GM21717 (cell line): ENCODE data around the gene MORN1.
"Not testable (repeated sequence)": the region's sequence is repeated elsewhere in the genome, so short reads cannot be mapped to it uniquely, and the experiment has no call there.

Experiments used
- ATAC-seq: cut with Tn5 transposase; IDR thresholded peaks from one replicate; pipeline ENCODE4 v1.9.1; 2021; ENCODE audit warnings: mild to moderate bottlenecking, moderate library complexity; ENCODE audit not compliant: unreplicated experiment

MORN1 gene

DNA sequence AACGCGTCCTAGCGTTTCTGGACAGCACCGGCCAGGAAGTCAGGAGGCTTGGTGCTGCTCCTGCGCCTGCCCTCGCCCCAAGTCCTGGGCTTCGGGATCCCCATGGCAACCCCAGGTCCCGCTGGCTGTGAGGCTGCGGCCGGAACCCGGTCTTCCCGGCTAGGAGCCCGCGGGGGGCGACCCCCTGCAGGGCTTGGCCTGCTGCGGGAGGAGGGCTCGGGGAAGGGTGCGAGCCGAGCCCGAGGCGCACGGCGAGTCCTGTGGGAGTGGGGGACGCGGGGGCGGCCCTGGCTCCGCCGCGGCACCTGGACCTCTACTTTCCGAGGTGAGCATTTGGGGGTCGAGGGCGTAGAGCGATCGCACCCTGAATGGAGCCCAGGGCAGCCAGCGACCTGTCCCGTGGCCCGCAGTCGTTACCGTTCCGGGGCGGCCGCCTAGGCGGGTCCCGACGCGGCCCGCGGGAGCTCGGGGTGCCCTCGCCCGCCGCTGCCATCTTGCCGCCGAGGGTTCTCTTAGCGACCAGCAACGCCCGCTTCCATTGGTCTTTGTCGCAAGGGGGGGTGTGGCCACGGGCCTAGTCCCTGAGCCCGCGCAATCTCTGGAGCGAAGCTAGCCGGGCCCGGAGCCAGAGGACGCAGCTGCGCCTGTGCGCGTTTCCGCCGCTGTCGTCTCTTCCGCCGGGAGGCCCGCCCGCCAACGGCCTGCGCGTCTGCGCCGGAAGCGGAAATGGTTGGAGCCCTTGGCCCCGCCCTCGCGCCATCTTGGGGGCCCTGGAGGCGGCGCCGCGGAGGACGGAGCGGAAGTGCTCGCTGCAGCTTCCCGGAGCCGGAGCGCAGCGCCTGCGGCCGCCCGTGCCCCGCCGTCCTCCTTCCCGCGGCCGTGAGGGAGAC, at the start of gene MORN1, which contains the start of gene RER1:
Gene MORN1, minus strand, starts transcription at position 514 of the 890 bp plus-strand sequence. Its CDS starts 21 bp downstream, at position 493.
Gene RER1, plus strand, starts transcription at position 801 of the 890 bp plus-strand sequence. CDS start 3,950 bp downstream, outside the sequence.
- peak; percentile 70 for ATAC-seq

DNA sequence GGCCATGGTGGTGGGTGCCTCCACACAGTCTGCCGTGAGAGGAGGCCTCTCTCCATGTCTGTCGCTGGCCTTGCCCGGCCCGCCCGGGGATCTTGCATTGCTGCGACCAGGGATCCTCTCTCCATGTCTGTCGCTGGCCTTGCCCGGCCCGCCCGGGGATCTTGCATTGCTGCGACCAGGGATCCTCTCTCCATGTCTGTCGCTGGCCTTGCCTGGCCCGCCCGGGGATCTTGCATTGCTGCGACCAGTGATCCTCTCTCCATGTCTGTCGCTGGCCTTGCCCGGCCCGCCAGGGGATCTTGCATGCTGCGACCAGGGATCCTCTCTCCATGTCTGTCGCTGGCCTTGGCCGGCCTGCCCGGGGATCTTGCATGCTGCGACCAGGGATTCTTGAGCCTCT, 49.0 kb upstream of the MORN1 start:
- ATAC-seq: not testable (repeated sequence)

DNA sequence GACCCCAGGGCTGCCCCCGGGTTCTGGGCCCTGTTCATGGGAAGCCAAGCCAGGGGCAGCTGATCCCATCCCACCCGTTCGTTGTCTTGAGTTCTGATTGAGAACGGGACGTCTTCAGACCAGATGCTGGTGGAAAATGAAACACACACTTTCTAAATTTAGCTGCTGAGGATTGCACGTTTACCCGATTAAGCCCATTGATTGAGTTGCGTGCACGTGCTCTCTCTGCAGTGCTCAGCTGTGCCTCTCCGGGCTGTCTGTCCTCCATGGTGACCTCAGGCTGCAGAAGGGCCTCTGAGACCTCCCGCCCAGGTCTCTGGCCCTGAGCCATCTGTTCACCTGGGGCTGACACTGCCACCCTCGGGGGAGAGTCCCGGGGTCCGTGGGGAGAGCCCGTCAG, 48.0 kb upstream of the MORN1 start:
- no peak for ATAC-seq

DNA sequence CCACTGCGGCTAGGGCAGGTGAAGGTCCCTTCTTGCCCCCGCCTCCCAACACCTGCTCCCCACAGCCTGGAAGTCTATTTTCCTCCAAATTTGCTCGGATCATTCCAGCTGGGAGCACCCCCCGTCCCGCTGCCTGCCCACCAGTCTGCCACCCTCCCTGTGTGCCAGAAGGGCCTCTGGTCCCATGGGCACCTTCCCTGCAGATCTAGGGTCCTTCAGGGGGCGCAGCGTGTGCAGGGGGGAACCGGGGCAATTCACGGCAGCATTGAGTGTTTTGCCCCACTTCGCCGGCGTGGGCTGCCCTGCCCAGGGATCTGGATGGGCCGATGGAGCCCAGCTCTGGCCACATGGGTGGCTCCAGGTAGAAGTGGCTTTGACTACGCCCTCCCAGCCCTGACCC, 47.3 kb upstream of the MORN1 start:
- ATAC-seq: no peak

DNA sequence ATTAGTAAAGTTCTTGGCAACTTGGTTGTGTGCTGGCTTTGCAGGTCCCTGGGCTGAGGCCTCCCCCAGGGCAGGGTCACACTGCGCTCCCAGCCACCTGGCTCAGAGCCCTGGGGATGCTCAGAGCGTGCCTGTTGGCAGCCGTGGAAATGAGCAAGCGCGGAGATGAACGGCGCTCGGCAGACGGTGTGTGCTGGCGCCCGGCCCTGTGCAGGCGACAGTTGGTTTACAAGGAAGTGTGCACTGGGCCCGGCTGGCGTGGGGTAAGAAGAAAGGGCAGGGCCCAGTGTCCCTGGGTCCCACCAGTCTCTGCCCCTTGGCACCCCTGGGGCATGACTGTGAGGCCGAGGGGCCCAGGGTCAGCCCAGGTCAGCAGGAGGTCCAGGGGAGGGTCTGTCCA, 46.7 kb upstream of the MORN1 start:
- ATAC-seq: no peak

DNA sequence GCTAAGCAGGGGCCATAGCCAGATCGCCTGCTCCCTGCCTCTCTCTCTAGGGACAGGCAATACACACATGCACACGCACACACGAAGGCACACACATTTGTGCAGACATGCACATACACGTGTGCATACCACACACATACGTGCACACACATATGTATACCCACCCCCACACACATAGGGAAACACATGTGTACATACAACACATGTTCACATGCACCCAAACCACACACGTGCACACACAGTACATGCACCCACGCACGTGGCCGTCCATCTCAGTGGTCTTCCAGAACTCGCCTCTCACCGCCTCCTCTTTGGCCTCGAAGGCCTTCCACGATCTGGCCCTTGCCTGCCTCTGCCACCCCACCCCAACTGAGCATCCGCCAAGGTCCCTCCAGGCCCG, 46.3 kb upstream of the MORN1 start:
- no peak for ATAC-seq

DNA sequence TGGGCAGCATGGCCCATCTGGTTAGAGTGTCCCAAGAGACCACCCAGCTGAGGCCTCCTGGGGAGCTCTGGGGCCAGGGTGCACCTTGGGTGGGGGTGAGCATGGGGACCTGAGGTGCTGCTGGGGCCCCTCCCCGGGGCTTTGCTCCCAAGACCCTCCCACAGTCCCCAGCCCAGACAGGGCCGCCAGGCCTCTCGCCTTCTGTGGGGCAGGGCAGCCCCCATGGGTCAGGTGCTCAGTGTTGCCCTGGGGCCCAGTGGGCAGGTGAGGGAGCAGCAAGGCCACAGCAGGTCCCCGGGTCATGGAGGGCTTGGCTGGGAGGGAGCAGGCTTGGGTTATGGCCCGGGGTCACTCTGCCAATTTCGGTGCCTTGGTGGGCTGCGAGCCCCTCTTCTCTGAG, 45.5 kb upstream of the MORN1 start:
- ATAC-seq: no peak

DNA sequence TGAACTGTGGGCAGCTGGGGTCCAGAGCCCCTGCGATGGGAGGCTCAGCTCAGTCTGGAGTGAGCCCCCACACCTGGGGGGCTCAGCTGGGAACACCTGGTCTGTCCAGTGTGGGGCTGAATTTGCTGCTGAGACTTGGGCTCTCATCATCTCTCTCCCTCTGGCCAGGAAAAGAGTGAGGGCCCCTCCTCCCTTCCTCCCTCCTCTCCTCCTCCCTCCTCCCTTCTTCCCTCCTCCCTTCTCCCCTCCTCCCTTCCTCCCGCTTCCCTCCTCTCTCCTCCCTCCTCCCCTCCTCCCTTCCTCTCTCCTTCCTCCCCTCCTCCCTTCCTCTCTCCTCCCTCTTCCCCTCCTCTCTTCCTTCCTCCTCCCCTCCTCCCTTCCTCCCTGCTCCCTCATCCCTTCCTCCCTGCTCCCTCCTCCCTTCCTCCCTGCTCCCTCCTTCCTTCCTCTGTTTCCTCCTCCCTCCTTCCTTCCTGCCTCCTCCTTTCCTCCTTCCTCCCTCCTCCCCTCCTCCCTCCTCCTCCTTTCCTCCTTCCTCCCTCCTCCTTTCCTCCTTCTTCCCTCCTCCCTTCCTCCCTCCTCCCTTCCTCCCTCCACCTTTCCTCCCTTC, 44.5 kb upstream of the MORN1 start:
- ATAC-seq: no peak

DNA sequence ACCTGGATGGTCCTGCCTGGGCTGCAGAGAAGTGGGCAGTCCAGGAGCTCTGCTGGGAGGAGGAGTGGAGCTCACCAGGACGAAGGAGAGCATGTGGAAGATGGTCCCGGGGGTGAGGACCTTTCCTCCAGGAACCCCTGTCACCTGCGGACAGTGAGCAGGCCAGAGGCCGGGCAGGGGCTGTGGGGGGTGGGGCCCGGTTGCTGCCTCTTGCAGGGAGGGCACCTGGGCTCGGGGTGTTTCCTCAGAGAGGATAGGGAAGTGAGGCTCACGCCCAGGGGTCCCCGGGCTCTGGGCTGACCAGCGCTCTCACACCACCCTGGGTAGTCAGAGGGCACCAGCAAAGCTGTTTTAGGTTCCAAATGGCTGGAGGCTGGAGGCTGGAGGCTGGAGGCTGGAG, 43.7 kb upstream of the MORN1 start:
- ATAC-seq: no peak

DNA sequence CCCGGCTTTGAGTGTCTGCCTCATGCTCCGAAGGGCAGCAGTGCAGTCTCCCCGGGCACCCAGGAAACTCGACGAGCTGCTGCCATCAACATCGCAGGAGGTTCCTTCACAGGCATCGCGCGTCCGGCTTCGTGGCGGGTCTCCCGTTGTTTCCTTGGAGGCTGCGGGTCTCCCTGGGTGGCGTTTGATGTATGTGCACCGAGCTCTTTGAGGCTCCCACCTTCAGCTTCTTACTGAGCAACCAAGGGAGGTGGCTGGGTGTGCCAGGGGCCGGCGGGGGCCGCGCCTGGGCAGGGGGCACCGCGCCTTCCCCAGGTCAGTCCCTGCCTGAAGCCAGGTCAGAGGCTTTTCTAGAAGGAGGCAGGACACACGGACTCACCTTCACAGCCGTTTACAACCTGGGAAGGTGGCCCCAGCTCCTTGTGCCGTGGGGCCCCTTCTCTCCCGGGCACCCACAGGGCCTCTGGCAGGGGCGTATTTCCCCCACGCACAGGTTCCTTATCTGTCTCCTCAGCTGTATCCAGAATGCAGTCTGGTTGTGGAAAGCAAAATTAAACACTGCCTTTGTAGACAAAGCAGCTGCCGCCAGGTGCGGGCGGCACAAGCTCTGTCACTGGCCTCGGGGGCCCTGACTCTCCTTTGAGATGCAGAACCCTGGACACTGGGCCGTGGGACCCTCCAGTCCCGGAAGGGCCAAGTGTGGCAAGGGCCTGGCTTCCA, 42.7 kb upstream of the MORN1 start:
- ATAC-seq: no peak

DNA sequence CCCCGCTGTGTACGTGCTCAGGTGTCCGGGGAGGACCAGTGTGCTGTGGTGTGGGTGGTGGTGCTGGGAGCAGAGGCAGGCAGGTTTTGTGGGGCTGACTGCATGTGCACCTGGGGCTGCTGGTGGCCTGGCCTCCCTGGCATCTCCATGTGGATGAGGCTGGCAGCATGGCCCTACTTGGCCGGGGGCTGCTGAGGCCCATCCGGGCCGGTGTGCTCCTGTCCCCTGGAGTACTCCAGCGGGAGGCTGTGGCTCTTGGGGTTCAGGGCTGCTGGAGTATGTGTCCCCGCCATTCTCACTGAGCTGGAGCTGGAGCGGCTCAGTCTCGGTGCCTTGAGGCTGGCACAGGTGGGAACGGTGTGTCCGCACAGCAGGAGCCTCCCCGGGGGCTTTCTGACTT, 41.8 kb upstream of the MORN1 start:
- no peak for ATAC-seq

DNA sequence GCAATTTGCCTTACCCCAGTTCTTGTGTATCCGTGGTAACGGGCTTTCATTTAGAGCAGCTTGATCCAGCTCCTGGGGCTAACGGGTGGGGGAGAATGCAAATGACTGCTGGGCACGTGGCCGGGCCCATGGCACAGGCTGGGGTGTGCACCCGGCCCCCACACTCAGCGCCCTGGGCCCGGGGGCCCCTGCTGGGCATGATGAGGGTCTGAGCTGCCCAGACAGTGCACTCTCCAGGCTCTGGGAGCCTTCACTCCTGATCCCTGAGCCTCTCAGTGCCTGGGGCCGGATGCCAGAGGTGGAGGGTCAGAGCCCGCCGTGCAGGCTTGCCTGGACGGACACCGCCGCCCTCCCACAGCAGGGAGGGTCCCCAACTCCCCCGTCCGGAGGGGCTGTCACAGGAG, 41.1 kb upstream of the MORN1 start:
- ATAC-seq: no peak

DNA sequence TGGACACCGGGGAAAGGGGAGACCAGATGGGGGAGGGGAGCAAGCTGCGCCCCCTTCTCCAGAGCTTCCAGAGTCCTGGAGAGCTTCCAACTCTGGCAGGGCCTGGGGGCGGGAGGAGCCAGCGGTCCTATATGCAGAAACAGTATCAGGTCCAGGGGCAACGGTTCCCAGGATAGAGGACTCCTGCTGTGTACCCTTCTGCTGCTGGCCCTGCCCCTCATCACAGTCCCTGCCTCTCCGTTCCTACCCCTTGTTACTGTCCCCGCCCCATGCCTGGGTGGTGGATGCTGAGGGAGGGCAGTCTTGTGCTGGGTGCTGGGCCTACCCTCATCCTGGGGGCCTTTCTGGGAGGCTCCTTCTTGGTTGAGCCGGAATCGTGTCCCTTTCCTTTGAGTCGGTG, 40.2 kb upstream of the MORN1 start:
- ATAC-seq: no peak

DNA sequence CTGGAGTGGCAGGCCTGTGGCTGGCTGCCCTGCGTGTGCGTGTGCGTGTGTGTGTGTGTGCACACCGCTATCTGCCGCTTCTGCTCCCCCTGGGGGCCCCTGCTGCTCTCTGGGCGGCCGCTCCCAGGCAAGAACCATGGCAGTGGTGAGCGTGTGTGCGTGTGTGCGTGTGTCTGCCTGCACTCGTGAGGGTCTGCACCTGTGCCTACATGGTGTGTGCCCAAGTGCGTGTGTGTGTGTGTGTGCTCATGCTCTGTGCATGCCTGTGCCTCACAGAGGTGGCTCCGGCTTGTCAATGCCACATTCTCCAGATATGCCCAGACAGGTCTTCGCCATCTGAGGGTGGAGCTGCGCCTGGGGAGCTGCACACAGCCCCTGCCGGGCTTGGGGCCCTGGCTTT, 39.7 kb upstream of the MORN1 start:
- ATAC-seq: no peak

DNA sequence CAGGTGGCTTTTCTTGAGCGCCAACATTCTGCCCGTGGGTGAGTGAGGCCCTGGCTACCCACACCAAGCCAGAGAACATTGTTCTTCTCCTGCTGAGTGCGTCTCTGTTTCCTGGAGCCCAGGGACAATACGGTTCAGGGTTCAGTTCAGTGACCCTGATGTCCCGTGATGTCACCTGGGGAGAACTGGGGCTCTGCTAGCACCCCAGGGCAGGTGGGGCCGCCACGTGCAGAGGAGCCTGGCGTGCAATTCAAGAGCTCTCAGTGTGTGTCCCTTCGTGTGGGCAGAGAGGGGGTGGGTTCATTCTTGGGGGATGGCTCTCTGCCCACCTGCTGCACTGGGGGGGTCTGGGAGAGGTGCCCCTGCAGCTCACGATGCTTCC, 39.2 kb upstream of the MORN1 start:
- no peak for ATAC-seq

DNA sequence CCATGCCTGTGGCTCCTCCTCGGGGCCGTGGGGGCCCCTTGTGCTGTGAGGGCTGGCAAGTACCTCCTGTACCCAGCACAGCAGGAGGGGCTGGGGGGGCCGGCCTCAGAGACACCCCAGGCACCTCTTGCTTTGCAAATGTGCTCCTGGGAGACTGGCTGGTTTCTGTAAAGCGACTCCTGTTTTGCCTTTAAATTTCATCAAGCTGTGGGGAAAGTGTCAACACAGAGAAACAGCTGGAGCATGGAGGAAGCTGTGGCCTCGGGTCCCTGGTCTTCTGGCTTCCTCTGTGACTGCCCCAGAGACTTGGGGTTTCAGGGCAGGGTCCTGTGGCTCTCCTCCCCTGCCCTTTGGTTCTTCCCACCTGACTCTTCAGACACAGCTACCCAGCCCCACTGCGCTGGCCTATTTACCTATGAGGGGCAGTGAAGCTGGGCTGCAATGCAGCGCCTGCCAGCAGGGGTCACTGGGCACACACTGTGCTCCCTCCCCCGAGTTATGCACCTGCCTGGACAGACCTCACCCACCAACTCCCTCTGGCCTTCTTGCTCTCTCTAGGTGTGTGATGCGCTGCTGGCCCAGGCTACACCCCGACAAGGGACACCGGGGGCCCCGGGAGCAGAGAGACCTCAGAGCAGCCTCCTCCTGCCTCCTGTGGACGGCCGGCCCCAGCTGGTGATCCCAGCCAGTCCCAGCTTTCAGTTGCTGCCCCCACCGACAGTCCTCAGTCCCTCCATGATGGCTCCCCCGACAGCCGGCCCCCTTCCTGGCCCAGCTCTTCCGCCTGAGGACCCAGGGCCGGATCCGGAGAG, 38.6 kb upstream of the MORN1 start:
- ATAC-seq: no peak

DNA sequence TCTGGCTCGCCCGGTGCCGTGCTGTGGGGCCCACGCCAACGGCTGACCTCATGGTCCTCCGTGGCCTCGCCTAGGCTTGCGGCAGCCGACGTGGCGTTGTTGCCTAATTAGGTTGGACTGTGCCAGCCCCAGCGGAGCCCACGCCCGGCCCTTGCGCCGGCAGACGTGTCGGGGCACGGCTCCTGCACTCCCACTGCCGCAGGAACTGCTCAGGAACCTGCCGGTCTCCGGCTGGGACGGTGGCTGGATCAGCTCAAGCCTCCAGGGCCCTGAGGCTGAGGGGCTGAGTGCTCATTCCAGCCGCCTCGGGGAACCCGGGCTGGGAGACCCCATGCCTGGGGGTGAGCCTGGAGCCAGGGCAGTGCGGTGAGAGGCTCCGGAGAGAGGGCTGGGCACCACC, 37.1 kb upstream of the MORN1 start:
- ATAC-seq: no peak

DNA sequence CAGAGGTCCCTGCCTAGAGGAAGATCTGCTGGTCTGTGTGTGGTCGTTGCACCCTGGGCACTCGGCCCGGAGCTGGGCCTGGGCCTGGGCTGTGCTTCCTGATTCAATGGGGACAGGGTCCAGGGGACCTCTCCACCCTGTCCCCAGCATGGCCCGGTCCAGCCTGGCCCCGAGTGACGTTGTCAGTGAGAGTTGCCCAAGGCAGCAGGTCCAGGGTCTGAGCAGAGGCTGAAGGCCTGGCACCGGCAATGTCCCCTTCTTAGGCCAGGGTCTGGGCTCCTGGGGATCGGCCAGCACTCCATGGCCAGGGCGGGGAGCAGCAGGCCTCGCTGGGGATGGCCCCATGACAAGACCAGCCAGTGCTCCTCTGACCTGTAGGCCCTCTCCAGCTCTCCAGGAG, 36.6 kb upstream of the MORN1 start:
- ATAC-seq: no peak

DNA sequence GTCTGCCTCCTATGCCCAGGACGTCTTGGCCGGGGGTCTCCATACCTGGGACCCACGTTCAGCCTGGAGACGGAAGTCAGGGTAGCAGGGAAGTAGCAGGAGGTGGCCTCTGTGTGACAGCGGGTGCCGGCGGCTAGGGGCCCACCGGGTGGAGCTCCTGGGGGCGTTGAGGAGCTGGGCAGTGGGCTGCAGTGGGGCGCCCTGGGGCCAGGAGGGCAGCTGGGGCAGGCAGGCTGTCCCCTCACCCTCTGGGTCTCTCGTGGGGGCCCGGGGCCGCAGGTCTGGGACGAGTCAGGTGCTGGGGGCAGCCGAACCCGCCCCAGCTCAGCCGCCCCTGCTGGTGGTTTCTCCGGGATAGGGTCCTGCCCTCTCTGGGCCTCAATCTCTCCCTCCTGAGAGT, 35.7 kb upstream of the MORN1 start:
- ATAC-seq: no peak

DNA sequence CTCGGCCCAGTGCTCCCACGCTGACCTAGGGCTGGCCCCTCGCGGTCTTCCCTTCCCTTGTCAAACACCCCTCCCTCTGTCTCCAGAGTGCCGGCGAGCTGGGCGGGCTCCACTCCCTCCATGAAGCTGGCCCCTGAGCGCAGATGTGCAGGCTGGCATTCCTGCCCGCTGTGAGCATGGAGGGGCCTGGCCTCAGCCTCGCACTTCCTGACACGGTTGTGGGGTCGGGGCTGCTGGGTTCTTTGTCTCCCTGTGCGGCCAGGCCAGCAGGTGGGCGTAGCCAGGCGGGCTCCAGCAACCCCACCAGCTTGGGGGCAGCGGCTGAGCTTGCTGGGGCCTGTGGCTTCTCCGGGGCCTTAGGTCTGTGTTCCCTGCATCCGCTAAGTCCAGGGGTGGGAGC, 35.2 kb upstream of the MORN1 start:
- no peak for ATAC-seq

DNA sequence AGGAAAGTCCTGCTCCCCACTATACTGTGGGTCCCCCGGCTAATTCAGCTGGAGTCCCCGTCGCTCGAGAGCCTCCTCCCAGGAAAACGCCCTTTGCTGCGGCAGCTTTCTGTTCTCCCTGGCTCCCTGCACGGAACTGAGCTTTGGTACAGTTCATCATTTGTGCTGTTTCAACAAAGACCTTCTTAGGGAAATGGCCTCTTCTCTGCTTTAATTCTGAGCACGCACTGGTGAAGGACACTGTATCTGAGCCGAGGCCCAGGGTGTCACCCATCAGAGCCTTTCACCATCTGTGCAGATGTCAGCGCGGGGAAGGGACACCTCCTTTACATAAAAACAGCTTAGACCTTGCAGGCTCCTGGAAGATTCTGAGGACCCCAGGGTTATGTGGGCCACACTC, 34.5 kb upstream of the MORN1 start:
- no peak for ATAC-seq
